Lower lobe of right lung (tissue), 2 donors: ENCODE data around the gene CSGALNACT2. TPM values are rescaled to one million over a fixed set of nuclear protein-coding genes. Genes with fewer than 3 reads are reported as not detected.
"Not testable (repeated sequence)": the region's sequence is repeated elsewhere in the genome, so short reads cannot be mapped to it uniquely, and the experiment has no call there.

ENCODE experiments used
- ATAC-seq, 2 donors: fragments of 200-7000 bp; cut with Tn5 transposase; one replicate each; pipeline ENCODE4 v1.9.1; 2020 to 2022; ENCODE audit warnings: mild to moderate bottlenecking in 2 of 2, moderate library complexity in 2 of 2
- DNase-seq: peaks from one replicate; pipeline ENCODE4 v3.0.0-alpha.2; 2020
- H3K27ac ChIP-seq: fragments of 200-600 bp; one replicate; pipeline ENCODE4 v1.8.0; 2022
- H3K27me3 ChIP-seq: fragments of 200-600 bp; one replicate; pipeline ENCODE4 v1.8.0; 2022; ENCODE audit warnings: low read depth
- H3K36me3 ChIP-seq: fragments of 200-600 bp; one replicate; pipeline ENCODE4 v1.8.0; 2022; ENCODE audit warnings: mild to moderate bottlenecking
- H3K4me1 ChIP-seq: fragments of 200-600 bp; one replicate; pipeline ENCODE4 v1.8.0; 2022
- H3K4me3 ChIP-seq: fragments of 200-600 bp; one replicate; pipeline ENCODE4 v1.8.0; 2022; ENCODE audit warnings: mild to moderate bottlenecking
- H3K9me3 ChIP-seq: fragments of 200-600 bp; one replicate; pipeline ENCODE4 v1.8.0; 2022
- CTCF ChIP-seq: fragments of 200-600 bp; IDR thresholded peaks from one replicate; pipeline ENCODE4 v1.8.0; 2022; ENCODE audit warnings: antibody characterized with exemption, mild to moderate bottlenecking
- intact Hi-C: fragments of 100-400 bp; cut with DNase I; formaldehyde crosslinking; loops from one replicate; pipeline ENCODE4 v1.11.0; 2022
- total RNA-seq: library from RNA; stranded (reverse); fragmentation: NEBNext Ultra II Directional; extraction: Animal tissue kit (Norgen Biotek cat#: 25700); gene quantifications from one replicate; pipeline ENCODE4 v1.2.1, GENCODE V29; 2021
- donor health status: DM: no; HTN: yes; CAD: no; lungs with severe emphysema.

Gene CSGALNACT2
- total RNA-seq, 1 donor from 2014 or later, result 36.4 TPM

GRCh38 chr10:43093423-43094076, 44.7 kb upstream of the CSGALNACT2 start:
- TF ChIP-seq CTCF, result no peak
- no peak overlapping the region for H3K27ac ChIP-seq
- intact Hi-C loops, result no loop called here
- ATAC-seq, result no peak
- no peaks in the 10 kb centered on the region for H3K9me3 ChIP-seq
- H3K27me3 ChIP-seq, result peaks cover 6% of the 10 kb centered on the region
- DNase-seq, result no peak
- no peaks in the 10 kb centered on the region for H3K4me1 ChIP-seq
- no peak overlapping the region for H3K4me3 ChIP-seq
- no peaks in the 10 kb centered on the region for H3K36me3 ChIP-seq

- no peak for DNase-seq
- Histone ChIP-seq H3K9me3 (no peaks in the 10 kb centered on the region), H3K27ac (no peak overlapping the region), H3K36me3 (no peaks in the 10 kb centered on the region), H3K4me3 (no peak overlapping the region), H3K4me1 (no peaks in the 10 kb centered on the region), H3K27me3 (peaks cover 6% of the 10 kb centered on the region)
- no peak for TF ChIP-seq CTCF
- ATAC-seq, result no peak
- intact Hi-C loops, result no loop called here
Observed at GRCh38 chr10:43094085-43094484, 44.2 kb upstream of the CSGALNACT2 start.

- H3K36me3 ChIP-seq, H3K9me3 ChIP-seq, H3K4me1 ChIP-seq, DNase-seq, H3K4me3 ChIP-seq, ATAC-seq, H3K27ac ChIP-seq, intact Hi-C loops: not testable (repeated sequence)
- peaks cover 18% of the 10 kb centered on the region for H3K27me3 ChIP-seq
Observed at GRCh38 chr10:43099339-43099738, 38.9 kb upstream of the CSGALNACT2 start.

GRCh38 chr10:43099928-43100327, 38.3 kb upstream of the CSGALNACT2 start:
- Histone ChIP-seq H3K9me3 (no peaks in the 10 kb centered on the region), H3K27me3 (peaks cover 21% of the 10 kb centered on the region), H3K4me1 (peaks cover 6% of the 10 kb centered on the region), H3K27ac (no peak overlapping the region), H3K4me3 (no peak overlapping the region), H3K36me3 (no peaks in the 10 kb centered on the region)
- DNase-seq (no peak), ATAC-seq (no peak)
- intact Hi-C loops, result no loop called here
- no peak for TF ChIP-seq CTCF

GRCh38 chr10:43100366-43100765, 37.9 kb upstream of the CSGALNACT2 start:
- no peak for DNase-seq
- H3K9me3 ChIP-seq, result no peaks in the 10 kb centered on the region
- H3K36me3 ChIP-seq, result no peaks in the 10 kb centered on the region
- intact Hi-C loops, result no loop called here
- no peak for ATAC-seq
- H3K4me1 ChIP-seq, result peaks cover 10% of the 10 kb centered on the region
- peaks cover 19% of the 10 kb centered on the region for H3K27me3 ChIP-seq
- TF ChIP-seq CTCF, result no peak
- H3K4me3 ChIP-seq, result no peak overlapping the region
- H3K27ac ChIP-seq, result no peak overlapping the region

- H3K4me3 ChIP-seq, result no peak overlapping the region
- TF ChIP-seq CTCF, result no peak
- no peaks in the 10 kb centered on the region for H3K36me3 ChIP-seq
- ATAC-seq (no peak), DNase-seq (no peak)
- peaks cover 10% of the 10 kb centered on the region for H3K4me1 ChIP-seq
- peaks cover 19% of the 10 kb centered on the region for H3K27me3 ChIP-seq
- H3K9me3 ChIP-seq, result no peaks in the 10 kb centered on the region
- intact Hi-C loops, result no loop called here
- H3K27ac ChIP-seq, result no peak overlapping the region
Observed at GRCh38 chr10:43102063-43102828, 36.0 kb upstream of the CSGALNACT2 start.
